HepG2 (cell line): Measurements from ENCODE around the gene SMYD1. TPM values are rescaled to one million over a fixed set of nuclear protein-coding genes. Genes with fewer than 3 reads are reported as not detected.

Source experiments
- ATAC-seq: fragments of 200-7000 bp; cut with Tn5 transposase; 3 replicates; pipeline ENCODE4 v1.9.1; 2020; ENCODE audit warnings: mild to moderate bottlenecking, moderate library complexity
- BruUV-seq: library from RNA; stranded (reverse); fragments of 400-500 nt; replicated peaks from 2 replicates; lab custom pipeline; 2021; lab: Mats Ljungman, UMichigan
- CTCF ChIA-PET: fragments of 300-600 bp; formaldehyde crosslinking; extraction: SDS; loops from one replicate; lab custom pipeline; 2021; ENCODE audit warnings: low total read pairs, inconsistent platforms, low intra/inter-chr PET ratio; lab: Yijun Ruan, JAX
- POLR2A ChIA-PET: fragments of 350-600 bp; sonication (Branson Sonifier 250); formaldehyde crosslinking; loops from one replicate; lab custom pipeline; 2020; ENCODE audit warnings: antibody characterized with exemption, inconsistent platforms; lab: Yijun Ruan, JAX
- DNase-seq: peaks from one replicate; pipeline ENCODE4 v3.0.0-alpha.2; 2015; ENCODE audit warnings: low spot score
- FAIRE-seq: peaks from 3 replicates; lab custom pipeline; 2011; peaks lifted over from hg19 to GRCh38; lab: Jason Lieb, UNC
- H2AFZ ChIP-seq: one replicate; pipeline ENCODE4 v1.6.1; 2011; ENCODE audit warnings: low read length, inconsistent platforms
- H3K27ac ChIP-seq: fragments of 300-600 bp; 3 replicates; pipeline ENCODE4 v1.8.0; 2011; ENCODE audit warnings: mixed run types, mild to moderate bottlenecking, mixed read lengths, low read length, inconsistent platforms; ENCODE audit not compliant: insufficient read depth; ENCODE audit errors: extremely low read length
- H3K27me3 ChIP-seq, 2 experiments: fragments of 200-600 bp in 1 of 2; 2 replicates in 1 of 2; 3 replicates in 1 of 2; pipeline versions ENCODE4 v1.6.0 to v1.8.0; 2011; ENCODE audit warnings: low read length in 2 of 2, mild to moderate bottlenecking in 2 of 2, moderate library complexity in 2 of 2, inconsistent platforms in 1 of 2; ENCODE audit not compliant: insufficient read depth in 2 of 2, control insufficient read depth in 1 of 2
- H3K36me3 ChIP-seq, 2 experiments: fragments of 200-600 bp in 1 of 2; replicated peaks in 1 of 2; 2 replicates in 1 of 2; 3 replicates in 1 of 2; pipeline versions ENCODE4 v1.5.1 to v1.8.0; 2011; ENCODE audit warnings: low read length in 2 of 2, inconsistent platforms in 1 of 2; ENCODE audit not compliant: insufficient read depth in 2 of 2, control insufficient read depth in 1 of 2
- H3K4me1 ChIP-seq: 2 replicates; pipeline ENCODE4 v1.5.1; 2012; ENCODE audit warnings: low read length, inconsistent platforms; ENCODE audit not compliant: insufficient read depth
- H3K4me2 ChIP-seq: 2 replicates; pipeline ENCODE4 v1.6.0; 2011; ENCODE audit warnings: low read depth, low read length, inconsistent platforms
- H3K4me3 ChIP-seq, 3 experiments: fragments of 200-600 bp in 1 of 3; sonication (generic), shearing (Covaris generic) in 1 of 3; replicated peaks in 1 of 3; 2 replicates each; pipeline ENCODE4 v1.5.1; 2011 to 2016; ENCODE audit warnings: low read length in 3 of 3, inconsistent platforms in 2 of 3, low read depth in 2 of 3, mild to moderate bottlenecking in 2 of 3, control low read depth in 1 of 3, mixed read lengths in 1 of 3; ENCODE audit not compliant: insufficient read depth in 1 of 3
- H3K79me2 ChIP-seq: one replicate; pipeline ENCODE4 v1.6.1; 2011; ENCODE audit warnings: low read length, inconsistent platforms; ENCODE audit not compliant: insufficient read depth
- H3K9ac ChIP-seq: 2 replicates; pipeline ENCODE4 v1.6.0; 2011; ENCODE audit warnings: mild to moderate bottlenecking, low read depth, low read length, inconsistent platforms; ENCODE audit not compliant: insufficient read depth
- H3K9me3 ChIP-seq: 2 replicates; pipeline ENCODE4 v1.5.1; 2012; ENCODE audit warnings: mild to moderate bottlenecking, low read length
- H4K20me1 ChIP-seq: 2 replicates; pipeline ENCODE4 v1.6.0; 2011; ENCODE audit warnings: inconsistent platforms, mild to moderate bottlenecking, low read length, moderate library complexity; ENCODE audit not compliant: insufficient read depth
- ATAD3A ChIP-seq: sonication (generic); formaldehyde crosslinking; IDR thresholded peaks from 2 replicates; pipeline ENCODE4 v1.4.0; 2020; ENCODE audit warnings: missing genetic modification reagents
- CSRNP2 ChIP-seq: sonication (generic); formaldehyde crosslinking; conservative IDR thresholded peaks from 2 replicates; pipeline ENCODE4 v1.8.0; 2022; ENCODE audit warnings: low read depth, missing genetic modification reagents
- FOXK1 ChIP-seq: sonication (generic); formaldehyde crosslinking; IDR thresholded peaks from 2 replicates; pipeline ENCODE4 v1.4.0; 2020; ENCODE audit warnings: low read depth, missing genetic modification reagents, borderline replicate concordance
- HBP1 ChIP-seq: IDR thresholded peaks from 2 replicates; pipeline ENCODE4 v1.6.1; 2016; ENCODE audit warnings: low read depth, control low read depth
- KDM6A ChIP-seq: IDR thresholded peaks from 2 replicates; pipeline ENCODE4 v1.6.1; 2016; ENCODE audit warnings: low read depth
- MED1 ChIP-seq: sonication (generic); formaldehyde crosslinking; IDR thresholded peaks from 2 replicates; pipeline ENCODE4 v1.4.0; 2020; ENCODE audit warnings: missing genetic modification reagents
- PAWR ChIP-seq: sonication (generic); formaldehyde crosslinking; IDR thresholded peaks from 2 replicates; pipeline ENCODE4 v1.4.0; 2020; ENCODE audit warnings: missing genetic modification reagents, mild to moderate bottlenecking, borderline replicate concordance
- PHF8 ChIP-seq: sonication (generic); formaldehyde crosslinking; IDR thresholded peaks from 2 replicates; pipeline ENCODE4 v1.5.0; 2020; ENCODE audit warnings: missing genetic modification reagents
- RFXANK ChIP-seq: IDR thresholded peaks from 2 replicates; pipeline ENCODE4 v1.6.1; 2016
- ZBTB26 ChIP-seq: IDR thresholded peaks from 2 replicates; pipeline ENCODE4 v1.6.1; 2016; ENCODE audit warnings: missing compliant biosample characterization, missing genetic modification reagents, borderline replicate concordance
- ZBTB3 ChIP-seq: sonication (generic); formaldehyde crosslinking; IDR thresholded peaks from 2 replicates; pipeline ENCODE4 v1.4.0; 2020; ENCODE audit warnings: low read depth, mild to moderate bottlenecking, moderate library complexity, missing genetic modification reagents, borderline replicate concordance
- ZNF143 ChIP-seq: sonication (generic); formaldehyde crosslinking; IDR thresholded peaks from 2 replicates; pipeline ENCODE4 v1.4.0; 2020; ENCODE audit warnings: missing genetic modification reagents
- ZNF552 ChIP-seq: sonication (generic); formaldehyde crosslinking; IDR thresholded peaks from 2 replicates; pipeline ENCODE4 v1.9.0; 2022; ENCODE audit warnings: missing genetic modification reagents, mild to moderate bottlenecking, borderline replicate concordance
- ZNF557 ChIP-seq: sonication (generic); formaldehyde crosslinking; IDR thresholded peaks from 2 replicates; pipeline ENCODE4 v1.4.0; 2020; ENCODE audit warnings: missing genetic modification reagents
- ZNF704 ChIP-seq: sonication (generic); formaldehyde crosslinking; IDR thresholded peaks from 2 replicates; pipeline ENCODE4 v1.8.1; 2023; ENCODE audit warnings: mild to moderate bottlenecking, inconsistent platforms, moderate library complexity, missing genetic modification reagents, borderline replicate concordance
- ZNF713 ChIP-seq: sonication (generic); formaldehyde crosslinking; IDR thresholded peaks from 2 replicates; pipeline ENCODE4 v1.4.0; 2020; ENCODE audit warnings: mild to moderate bottlenecking, missing genetic modification reagents
- WGBS: methylation state at CpG from one replicate; pipeline ENCODE4 v1.1.6; 2017; ENCODE audit warnings: low lambda C conversion rate; 5-methylcytosine and 5-hydroxymethylcytosine counted together
- in situ Hi-C: cut with HindIII; loops from 2 replicates; pipeline ENCODE4 v1.10.0; 2017; ENCODE audit warnings: low pct_unique_long_range_greater_than_20kb; ENCODE audit not compliant: extremely low pct_ligation_motif_present
- intact Hi-C: fragments of 100-400 bp; cut with micrococcal nuclease; formaldehyde crosslinking; loops from one replicate; pipeline ENCODE4 v1.10.0; 2022; ENCODE audit not compliant: unreplicated experiment
- polyA plus RNA-seq, 8 experiments: library from polyadenylated mRNA; depleted of rRNA in 3 of 8; stranded (reverse) in 7 of 8; unstranded in 1 of 8; fragments of >200 nt; fragmentation: Illumina TruSeq in 4 of 8; extraction: Trizol in 4 of 8; gene quantifications; 2 replicates each; pipeline versions ENCODE4 v1.2.1 to v1.2.3, GENCODE V29; 2011 to 2016; ENCODE audit warnings: low read depth in 4 of 8, missing spikeins in 1 of 8, mixed read lengths in 1 of 8; ENCODE audit not compliant: insufficient read depth in 1 of 8
- total RNA-seq, 5 experiments: library from RNA; depleted of rRNA; stranded (reverse); fragments of >200 nt; fragmentation: Illumina TruSeq; extraction: Trizol; gene quantifications; 2 replicates each; pipeline ENCODE4 v1.2.3, GENCODE V29; 2016; ENCODE audit warnings: low read depth in 1 of 5

SMYD1 gene
- total and polyA plus RNA-seq, 2 of the 13 experiments (the other 11 are each of a cell fraction or from before 2014, with no cell fraction given): not detected

GRCh38 chr2:88099798-88100488, 32.3 kb downstream of the SMYD1 start:
- no peak overlapping the region for H3K27ac ChIP-seq
- no TSS peak for BruUV-seq
- H3K36me3 ChIP-seq: no peaks in the 10 kb centered on the region
- H3K27me3 ChIP-seq: peaks cover 4 to 39% of the 10 kb centered on the region in 2 experiments; a peak in 4 of 5 replicates
- intact Hi-C loops (no loop called here), in situ Hi-C loops (no loop called here)
- no peak overlapping the region for H2AFZ ChIP-seq
- ChIA-PET CTCF (no interaction called here), POLR2A (interaction anchor here (1.1 to 1.3 kb wide), 2 partner anchors 26 to 28 kb away, joined by 4 to 6 read pairs; partner anchors contain the start of gene FABP1)
- WGBS: 69% methylated on average over 5 of the region's 5 CpGs
- no peak overlapping the region for H3K4me2 ChIP-seq
- H3K79me2 ChIP-seq: no peaks in the 10 kb centered on the region
- no peaks in the 10 kb centered on the region for H3K9me3 ChIP-seq
- no peak for FAIRE-seq
- no peak overlapping the region for H3K9ac ChIP-seq
- TF ChIP-seq HBP1 (CRISPR knock-in tag) (no peak), PHF8 (no peak), FOXK1 (CRISPR knock-in tag) (no peak), ZNF552 (no peak), MED1 (CRISPR knock-in tag) (no peak), PAWR (CRISPR knock-in tag) (no peak), ZBTB26 (CRISPR knock-in tag) (no peak), ZNF713 (CRISPR knock-in tag) (no peak), ZNF704 (CRISPR knock-in tag) (no peak), RFXANK (CRISPR knock-in tag) (no peak), KDM6A (CRISPR knock-in tag) (no peak), ZBTB3 (CRISPR knock-in tag) (no peak), ATAD3A (CRISPR knock-in tag) (no peak), CSRNP2 (no peak), ZNF143 (CRISPR knock-in tag) (no peak), ZNF557 (CRISPR knock-in tag) (no peak)
- H4K20me1 ChIP-seq: no peaks in the 10 kb centered on the region
- DNase-seq: no peak
- no peak overlapping the region for H3K4me3 ChIP-seq
- no peak for ATAC-seq
- peaks cover 7% of the 10 kb centered on the region for H3K4me1 ChIP-seq
